GM12891 (cell line): ENCODE data around the gene CNTLN.

Experiments
- PAX5 ChIP-seq: IDR thresholded peaks from 2 replicates; pipeline ENCODE4 v1.6.1; 2011; ENCODE audit warnings: low read length, moderate library complexity, mild to moderate bottlenecking; ENCODE audit not compliant: insufficient read depth, severe bottlenecking
- POLR2A ChIP-seq: IDR thresholded peaks from 2 replicates; pipeline ENCODE4 v1.6.1; 2011; ENCODE audit warnings: low read depth, low read length, control low read depth
- TAF1 ChIP-seq: IDR thresholded peaks from 2 replicates; pipeline ENCODE4 v1.6.1; 2011; ENCODE audit warnings: low read depth, low read length, control low read depth

DNA sequence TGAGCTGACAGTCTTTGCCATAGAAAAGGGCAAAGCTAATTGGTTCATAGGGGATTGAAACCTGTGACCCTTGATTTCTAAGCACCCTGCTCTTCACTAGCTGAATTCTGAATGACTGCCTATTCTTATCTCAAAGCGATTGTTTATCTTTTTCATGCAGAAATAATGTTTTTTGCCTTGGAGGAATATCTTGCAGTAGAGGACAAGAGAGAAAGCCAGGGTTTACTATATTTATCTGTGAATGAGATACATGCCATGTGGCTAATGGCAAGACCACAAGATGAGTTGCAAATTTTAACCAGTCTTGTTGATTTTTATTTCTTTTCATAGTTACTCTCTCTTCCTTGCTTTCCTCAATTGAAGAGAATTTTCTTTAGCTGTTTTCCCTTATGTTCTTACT is 185.0 kb downstream of the CNTLN start:
- no peak for TF ChIP-seq TAF1
- TF ChIP-seq POLR2A = no peak
- no peak for TF ChIP-seq PAX5
